IPS-11a (cell line): ENCODE data around the gene S100A16.

Experiments used
- H3K4me3 ChIP-seq: one replicate; pipeline ENCODE4 v1.5.1; 2013; ENCODE audit warnings: low read depth, low read length, control low read depth

The S100A16 gene

GRCh38 chr1:153616144-153616916 is 3.4 kb upstream of the S100A16 start, which contains the start of gene S100A14:
S100A14 (minus strand) TSS chr1:153616325; CDS start chr1:153615858, 467 bp downstream.
- H3K4me3 ChIP-seq: no peak within 1 kb of the TSS

GRCh38 chr1:153615406-153615805 is 2.5 kb upstream of the S100A16 start:
- no peak overlapping the region for H3K4me3 ChIP-seq

GRCh38 chr1:153614906-153615305 is 2.0 kb upstream of the S100A16 start:
- H3K4me3 ChIP-seq: no peak overlapping the region

- H3K4me3 ChIP-seq: no peak overlapping the region
Measured at GRCh38 chr1:153614189-153614900, 1.4 kb upstream of the S100A16 start.

- no peak overlapping the region for H3K4me3 ChIP-seq
Measured at GRCh38 chr1:153613406-153613805, 469 bp upstream of the S100A16 start.

- no peak overlapping the region for H3K4me3 ChIP-seq
Measured at GRCh38 chr1:153612111-153612754, 704 bp downstream of the S100A16 start.

- H3K4me3 ChIP-seq: no peak overlapping the region
Measured at GRCh38 chr1:153611356-153611755, 1.6 kb downstream of the S100A16 start.

- no peak overlapping the region for H3K4me3 ChIP-seq
Measured at GRCh38 chr1:153610811-153611301, 2.1 kb downstream of the S100A16 start.

- no peak overlapping the region for H3K4me3 ChIP-seq
Measured at GRCh38 chr1:153610334-153610733, 2.6 kb downstream of the S100A16 start.

- no peak overlapping the region for H3K4me3 ChIP-seq
Measured at GRCh38 chr1:153609585-153609907, 3.4 kb downstream of the S100A16 start.

GRCh38 chr1:153608742-153609584 is 4.0 kb downstream of the S100A16 start:
- H3K4me3 ChIP-seq: no peak overlapping the region

GRCh38 chr1:153608089-153608682 is 4.8 kb downstream of the S100A16 start:
- H3K4me3 ChIP-seq: no peak overlapping the region

GRCh38 chr1:153607381-153607780 is 5.6 kb downstream of the S100A16 start:
- no peak overlapping the region for H3K4me3 ChIP-seq

GRCh38 chr1:153606194-153606593 is 6.7 kb downstream of the S100A16 start:
- H3K4me3 ChIP-seq: no peak overlapping the region

GRCh38 chr1:153602749-153603148 is 10.2 kb downstream of the S100A16 start:
- no peak overlapping the region for H3K4me3 ChIP-seq

GRCh38 chr1:153599847-153600246 is 13.1 kb downstream of the S100A16 start:
- H3K4me3 ChIP-seq: no peak overlapping the region

GRCh38 chr1:153598309-153599172 is 14.4 kb downstream of the S100A16 start:
- H3K4me3 ChIP-seq: no peak overlapping the region

- no peak overlapping the region for H3K4me3 ChIP-seq
Measured at GRCh38 chr1:153597206-153597605, 15.7 kb downstream of the S100A16 start.

- no peak overlapping the region for H3K4me3 ChIP-seq
Measured at GRCh38 chr1:153592748-153593147, 20.2 kb downstream of the S100A16 start.
